Lung (tissue), 12 donors: ENCODE data around the gene PWWP2B. TPM values are rescaled to one million over a fixed set of nuclear protein-coding genes. Genes with fewer than 3 reads are reported as not detected.
A peak's percentile ranks its signal among the peaks of the same experiment; 100 is the strongest.

Experiments used
- ATAC-seq: fragments of 200-7000 bp; cut with Tn5 transposase; one replicate; pipeline ENCODE4 v1.9.1; 2020; ENCODE audit warnings: moderate number of reproducible peaks; ENCODE audit not compliant: insufficient read depth, low FRiP score
- DNase-seq, 3 donors: peaks; one replicate each; pipeline ENCODE4 v3.0.0-alpha.2; 2013 to 2017
- H3K27ac ChIP-seq, 2 donors: one replicate each; pipeline ENCODE4 v1.5.1; 2013; ENCODE audit warnings: mild to moderate bottlenecking in 2 of 2, moderate library complexity in 2 of 2, control low read depth in 1 of 2, inconsistent platforms in 1 of 2, low read depth in 1 of 2, low read length in 1 of 2
- H3K27me3 ChIP-seq, 3 donors: one replicate each; pipeline ENCODE4 v1.5.1; 2013; ENCODE audit warnings: low read length in 2 of 3; ENCODE audit not compliant: control insufficient read depth in 3 of 3, insufficient read depth in 3 of 3
- H3K36me3 ChIP-seq, 4 donors: one replicate each; pipeline ENCODE4 v1.5.1; 2013; ENCODE audit warnings: low read length in 4 of 4, mild to moderate bottlenecking in 1 of 4, moderate library complexity in 1 of 4; ENCODE audit not compliant: control insufficient read depth in 4 of 4, insufficient read depth in 4 of 4
- H3K4me1 ChIP-seq, 5 donors: one replicate each; pipeline ENCODE4 v1.5.1; 2013; ENCODE audit warnings: low read length in 5 of 5, mild to moderate bottlenecking in 2 of 5, moderate library complexity in 1 of 5; ENCODE audit not compliant: control insufficient read depth in 5 of 5, insufficient read depth in 5 of 5
- H3K4me3 ChIP-seq: one replicate; pipeline ENCODE4 v1.5.1; 2013; ENCODE audit warnings: mild to moderate bottlenecking, control low read depth, moderate library complexity
- H3K9ac ChIP-seq, 2 donors: one replicate each; pipeline ENCODE4 v1.5.1; 2013; ENCODE audit warnings: low read length in 2 of 2, control low read depth in 1 of 2; ENCODE audit not compliant: insufficient read depth in 1 of 2
- H3K9me3 ChIP-seq, 4 donors: one replicate each; pipeline ENCODE4 v1.5.1; 2013; ENCODE audit warnings: low read length in 3 of 4, mild to moderate bottlenecking in 1 of 4, moderate library complexity in 1 of 4; ENCODE audit not compliant: control insufficient read depth in 4 of 4, insufficient read depth in 3 of 4
- WGBS, 2 donors: extraction: QIAGEN DNeasy Blood & Tissue Kit; methylation state at CpG; one replicate each; pipeline ENCODE4 v1.1.7; 2013; 5-methylcytosine and 5-hydroxymethylcytosine counted together
- polyA plus RNA-seq, 2 donors: library from polyadenylated mRNA; stranded (reverse); fragments of 200-250 nt; gene quantifications; one replicate each; pipeline ENCODE4 v1.2.1, GENCODE V29; 2013
- total RNA-seq, 2 donors: library from RNA; depleted of rRNA in 1 of 2; stranded (reverse); fragments of >200 nt in 1 of 2; gene quantifications; one replicate each; pipeline ENCODE4 v1.2.1, GENCODE V29; 2014 to 2021
- TF ChIP-seq, protein P1 (sequence below): IDR thresholded peaks from 2 replicates; pipeline ENCODE4 v1.5.1; 2012; ENCODE audit warnings: mild to moderate bottlenecking; ENCODE audit errors: control extremely low read depth, extremely low read depth
- donor health status: control.
- donor health status: control.
- donor health status: Bipolar disorder and iron deficiency.
- donor health status: healthy.
- donor health status: DM: yes; HTN: yes; CAD: no.

The PWWP2B gene
- total and polyA plus RNA-seq, 4 donors = 20.1 to 33.4 (median 21.1) TPM

DNA sequence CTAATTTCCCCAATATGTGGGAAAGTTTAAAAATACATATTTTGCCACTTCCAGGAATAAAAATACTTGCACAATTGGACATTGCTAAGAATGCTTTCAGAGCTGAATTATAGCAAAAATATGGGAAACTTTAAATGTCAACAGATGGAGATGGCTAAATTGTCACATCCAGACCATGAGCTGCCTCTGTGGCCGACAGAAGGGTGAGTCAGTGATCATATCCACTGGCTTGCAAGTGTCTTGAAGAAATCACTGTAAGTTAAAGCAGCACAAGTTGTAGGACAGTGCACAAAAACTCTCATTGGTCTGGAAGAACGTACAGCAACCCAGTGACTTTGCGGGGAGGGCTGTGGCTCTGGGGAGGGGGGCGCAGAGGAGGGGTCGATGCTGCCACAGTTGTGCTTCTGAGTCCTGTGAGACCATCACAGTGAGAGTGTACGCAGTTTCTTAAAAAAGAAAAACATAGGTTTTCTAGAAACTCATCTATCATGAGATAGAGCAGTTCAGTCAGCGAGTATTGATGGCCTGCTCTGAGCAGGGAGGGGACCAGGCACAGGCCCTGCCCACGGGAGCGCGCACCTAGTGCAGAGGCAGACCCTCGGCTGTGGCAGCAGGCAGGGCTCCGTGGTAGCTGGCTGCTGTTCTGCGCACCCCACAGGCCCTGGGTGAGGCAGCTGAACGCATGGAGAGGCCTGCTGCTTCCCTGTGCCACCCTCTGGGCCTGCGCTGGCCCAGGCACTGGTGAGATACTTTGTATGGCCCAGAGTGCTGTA lies 39.5 kb upstream of the PWWP2B start:
- TF ChIP-seq, protein P1, sequence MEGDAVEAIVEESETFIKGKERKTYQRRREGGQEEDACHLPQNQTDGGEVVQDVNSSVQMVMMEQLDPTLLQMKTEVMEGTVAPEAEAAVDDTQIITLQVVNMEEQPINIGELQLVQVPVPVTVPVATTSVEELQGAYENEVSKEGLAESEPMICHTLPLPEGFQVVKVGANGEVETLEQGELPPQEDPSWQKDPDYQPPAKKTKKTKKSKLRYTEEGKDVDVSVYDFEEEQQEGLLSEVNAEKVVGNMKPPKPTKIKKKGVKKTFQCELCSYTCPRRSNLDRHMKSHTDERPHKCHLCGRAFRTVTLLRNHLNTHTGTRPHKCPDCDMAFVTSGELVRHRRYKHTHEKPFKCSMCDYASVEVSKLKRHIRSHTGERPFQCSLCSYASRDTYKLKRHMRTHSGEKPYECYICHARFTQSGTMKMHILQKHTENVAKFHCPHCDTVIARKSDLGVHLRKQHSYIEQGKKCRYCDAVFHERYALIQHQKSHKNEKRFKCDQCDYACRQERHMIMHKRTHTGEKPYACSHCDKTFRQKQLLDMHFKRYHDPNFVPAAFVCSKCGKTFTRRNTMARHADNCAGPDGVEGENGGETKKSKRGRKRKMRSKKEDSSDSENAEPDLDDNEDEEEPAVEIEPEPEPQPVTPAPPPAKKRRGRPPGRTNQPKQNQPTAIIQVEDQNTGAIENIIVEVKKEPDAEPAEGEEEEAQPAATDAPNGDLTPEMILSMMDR = no peak
- no peak for ATAC-seq
- H3K27me3 ChIP-seq = no peaks in the 10 kb centered on the region
- no peak overlapping the region for H3K4me3 ChIP-seq
- 95 to 99% methylated on average over 15 of the region's 15 CpGs for WGBS, 2 donors
- peaks cover 0 to 2% (median 0%) of the 10 kb centered on the region in 5 donors for H3K4me1 ChIP-seq
- no peak overlapping the region for H3K27ac ChIP-seq
- no peak overlapping the region for H3K9ac ChIP-seq
- DNase-seq = no peak
- no peaks in the 10 kb centered on the region for H3K9me3 ChIP-seq
- H3K36me3 ChIP-seq = peaks cover 0 to 17% (median 5%) of the 10 kb centered on the region in 4 donors

DNA sequence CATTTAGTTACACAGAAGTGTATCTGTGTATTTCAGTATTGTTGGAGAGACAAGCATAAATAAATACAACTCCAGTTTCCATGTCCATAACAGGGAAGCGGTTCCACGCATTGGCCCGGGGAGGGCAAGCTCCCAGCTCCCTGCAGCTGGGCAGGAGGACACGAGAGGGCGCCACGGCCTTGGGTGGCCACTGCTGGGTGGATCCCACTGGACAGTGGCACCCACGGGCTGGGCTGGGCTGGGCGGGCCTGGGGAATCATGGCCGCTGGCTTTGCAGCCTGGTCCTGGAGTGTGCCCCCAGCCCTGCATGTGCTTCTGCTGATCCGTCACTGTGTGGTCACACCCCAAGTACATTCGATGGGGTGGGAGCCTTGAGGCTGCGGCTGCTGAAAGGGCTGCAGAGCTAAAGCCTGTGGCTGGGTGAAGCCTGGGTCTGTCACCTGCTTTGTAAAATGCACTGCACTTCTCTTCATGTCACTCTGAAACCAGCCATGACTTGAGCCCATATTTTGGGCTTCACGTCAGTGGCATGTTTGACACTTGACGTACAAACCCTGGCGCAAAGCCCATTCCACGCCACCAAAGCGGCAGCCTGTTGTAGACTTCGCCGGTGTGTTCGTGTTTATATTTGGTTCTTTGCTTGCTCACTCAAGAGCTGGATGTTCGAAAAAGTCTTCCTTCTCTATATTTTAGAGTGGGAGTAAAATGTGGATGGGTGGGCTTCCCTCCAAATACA lies 37.5 kb upstream of the PWWP2B start:
- no peak for ATAC-seq
- TF ChIP-seq, protein P1 = no peak
- peaks cover 0 to 18% (median 3%) of the 10 kb centered on the region in 4 donors for H3K36me3 ChIP-seq

DNA sequence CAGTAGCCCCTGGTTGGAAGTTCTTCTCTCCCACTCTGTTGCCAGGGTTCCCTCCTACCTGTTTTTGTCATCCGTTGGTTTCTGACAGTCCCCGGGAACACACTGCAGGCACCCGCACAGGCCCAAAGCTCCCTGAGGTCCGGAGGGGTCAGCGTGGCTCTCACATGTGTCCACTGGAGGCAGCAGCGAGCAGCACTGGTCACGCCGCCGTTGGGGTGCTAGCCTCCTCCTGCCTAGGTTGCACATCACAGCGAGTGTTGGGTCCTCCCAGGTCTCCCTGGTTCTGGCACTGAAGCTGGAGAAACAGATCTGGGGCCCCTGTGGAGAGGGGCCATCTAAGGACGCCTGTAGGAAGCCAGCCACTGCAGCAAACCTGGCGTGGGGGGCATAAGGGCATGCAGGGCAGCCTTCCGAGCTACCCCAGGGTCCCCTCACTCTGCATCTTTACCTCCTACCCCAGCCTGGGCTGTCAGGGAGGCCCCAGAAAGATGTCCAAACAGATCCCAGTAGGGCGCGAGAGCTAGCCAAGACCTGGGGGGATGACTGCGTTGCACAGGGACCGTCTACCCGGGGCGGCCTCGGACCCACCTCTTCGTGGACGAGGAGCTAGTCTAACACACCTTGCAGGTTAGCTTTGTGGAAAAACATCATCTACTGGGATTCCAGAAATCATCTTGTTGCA lies 36.1 kb upstream of the PWWP2B start:
- H3K36me3 ChIP-seq = peaks cover 0 to 15% (median 3%) of the 10 kb centered on the region in 4 donors
- H3K27me3 ChIP-seq = no peaks in the 10 kb centered on the region
- no peaks in the 10 kb centered on the region for H3K9me3 ChIP-seq
- TF ChIP-seq, protein P1 = peak; percentile 7
- H3K4me3 ChIP-seq = no peak overlapping the region
- H3K4me1 ChIP-seq = peaks cover 0 to 2% (median 0%) of the 10 kb centered on the region in 5 donors
- no peak overlapping the region for H3K27ac ChIP-seq
- 76 to 80% methylated on average over 22 of the region's 22 CpGs for WGBS, 2 donors
- no peak overlapping the region for H3K9ac ChIP-seq
- DNase-seq (no peak), ATAC-seq (no peak)

More for the DNA sequence above, 37.5 kb upstream of the PWWP2B start:
- Histone ChIP-seq H3K4me3 (no peak overlapping the region), H3K4me1 (peaks cover 0 to 2% (median 0%) of the 10 kb centered on the region in 5 donors), H3K27me3 (no peaks in the 10 kb centered on the region), H3K9me3 (no peaks in the 10 kb centered on the region), H3K27ac (no peak overlapping the region), H3K9ac (no peak overlapping the region)
- 74% methylated on average over 21 of the region's 21 CpGs for WGBS, 2 donors
- no peak for DNase-seq
